ENCODE measurements around the gene OPRL1.

GRCh38 chr20:64096535-64096934 is 16.7 kb downstream of the OPRL1 start:
- no peak for TF ChIP-seq POLR2AphosphoS5 (IDR thresholded peaks at IDR 0.05)
- no peak for TF ChIP-seq CTCF (IDR thresholded peaks at IDR 0.05)
- no peak for TF ChIP-seq EP300 (IDR thresholded peaks at IDR 0.05; ENCODE audit: low read depth)
